ENCODE data around the gene EFCAB6. TPM values are rescaled to one million over a fixed set of nuclear protein-coding genes. Genes with fewer than 3 reads are reported as not detected.

EFCAB6 gene
- total RNA-seq, 1 donor = 0.86 TPM

GRCh38 chr22:43840851-43841250, 28.7 kb upstream of the EFCAB6 start:
- no peak for DNase-seq (ENCODE audit: low read depth)
- H3K4me3 ChIP-seq (ENCODE audit: low read depth, low read length) = no peak overlapping the region

GRCh38 chr22:43840431-43840830, 28.3 kb upstream of the EFCAB6 start:
- DNase-seq (ENCODE audit: low read depth) = no peak
- no peak for TF ChIP-seq CTCF (IDR thresholded peaks at IDR 0.05; ENCODE audit: insufficient read depth, low read depth, low read length)
- no peak overlapping the region for H3K4me3 ChIP-seq (ENCODE audit: low read depth, low read length)

More at GRCh38 chr22:43840851-43841250, 28.7 kb upstream of the EFCAB6 start:
- no peak for TF ChIP-seq CTCF (IDR thresholded peaks at IDR 0.05; ENCODE audit: insufficient read depth, low read depth, low read length)

GRCh38 chr22:43839781-43840180, 27.7 kb upstream of the EFCAB6 start:
- H3K4me3 ChIP-seq (ENCODE audit: low read depth, low read length) = no peak overlapping the region
- no peak for DNase-seq (ENCODE audit: low read depth)
- no peak for TF ChIP-seq CTCF (IDR thresholded peaks at IDR 0.05; ENCODE audit: insufficient read depth, low read depth, low read length)

GRCh38 chr22:43838571-43839307, 26.6 kb upstream of the EFCAB6 start:
- DNase-seq (ENCODE audit: low read depth) = no peak
- TF ChIP-seq CTCF (IDR thresholded peaks at IDR 0.05; ENCODE audit: insufficient read depth, low read depth, low read length) = no peak

GRCh38 chr22:43838161-43838560, 26.1 kb upstream of the EFCAB6 start:
- no peak for TF ChIP-seq CTCF (IDR thresholded peaks at IDR 0.05; ENCODE audit: insufficient read depth, low read depth, low read length)
- no peak for DNase-seq (ENCODE audit: low read depth)
- H3K4me3 ChIP-seq (ENCODE audit: low read depth, low read length) = no peak overlapping the region

More at GRCh38 chr22:43838571-43839307, 26.6 kb upstream of the EFCAB6 start:
- no peak overlapping the region for H3K4me3 ChIP-seq (ENCODE audit: low read depth, low read length)

- TF ChIP-seq CTCF (IDR thresholded peaks at IDR 0.05; ENCODE audit: insufficient read depth, low read depth, low read length) = no peak
- H3K4me3 ChIP-seq (ENCODE audit: low read depth, low read length) = no peak overlapping the region
These were observed 25.6 kb upstream of the EFCAB6 start for GRCh38 chr22:43837666-43838065.

GRCh38 chr22:43835736-43836135, 23.6 kb upstream of the EFCAB6 start:
- no peak for TF ChIP-seq CTCF (IDR thresholded peaks at IDR 0.05; ENCODE audit: insufficient read depth, low read depth, low read length)
- DNase-seq (ENCODE audit: low read depth) = no peak
- no peak overlapping the region for H3K4me3 ChIP-seq (ENCODE audit: low read depth, low read length)

More at GRCh38 chr22:43837666-43838065, 25.6 kb upstream of the EFCAB6 start:
- no peak for DNase-seq (ENCODE audit: low read depth)

Measured in fibroblast of villous mesenchyme (primary cell).